A204.1 (cell line): ENCODE data around the gene ZNRF4.
"Not testable (repeated sequence)": the region's sequence is repeated elsewhere in the genome, so short reads cannot be mapped to it uniquely, and the experiment has no call there.

Experiments
- FAIRE-seq: peaks from 2 replicates; lab custom pipeline; 2012; peaks lifted over from hg19 to GRCh38; lab: Jason Lieb, UNC

Gene ZNRF4

GRCh38 chr19:5477451-5478215 lies 22.4 kb downstream of the ZNRF4 start:
- no peak for FAIRE-seq

GRCh38 chr19:5478241-5478924 lies 23.2 kb downstream of the ZNRF4 start:
- no peak for FAIRE-seq

GRCh38 chr19:5478925-5479588 lies 23.8 kb downstream of the ZNRF4 start:
- FAIRE-seq, result no peak

GRCh38 chr19:5479958-5480357 lies 24.7 kb downstream of the ZNRF4 start:
- FAIRE-seq, result no peak

GRCh38 chr19:5480427-5480836 lies 25.2 kb downstream of the ZNRF4 start:
- FAIRE-seq, result no peak

GRCh38 chr19:5481957-5482356 lies 26.7 kb downstream of the ZNRF4 start:
- no peak for FAIRE-seq

GRCh38 chr19:5484398-5485285 lies 29.4 kb downstream of the ZNRF4 start:
- FAIRE-seq, result no peak

GRCh38 chr19:5485286-5485636 lies 30.0 kb downstream of the ZNRF4 start:
- FAIRE-seq, result no peak

- not testable (repeated sequence) for FAIRE-seq
Observed at GRCh38 chr19:5485658-5486057, 30.4 kb downstream of the ZNRF4 start.

GRCh38 chr19:5487222-5487621 lies 32.0 kb downstream of the ZNRF4 start:
- FAIRE-seq, result no peak

- no peak for FAIRE-seq
Observed at GRCh38 chr19:5489551-5489950, 34.3 kb downstream of the ZNRF4 start.

- FAIRE-seq, result no peak
Observed at GRCh38 chr19:5491565-5491964, 36.3 kb downstream of the ZNRF4 start.

- FAIRE-seq, result no peak
Observed at GRCh38 chr19:5492281-5492634, 37.0 kb downstream of the ZNRF4 start.

- FAIRE-seq, result no peak
Observed at GRCh38 chr19:5492635-5493409, 37.6 kb downstream of the ZNRF4 start.

- FAIRE-seq, result no peak
Observed at GRCh38 chr19:5494773-5495172, 39.6 kb downstream of the ZNRF4 start.

GRCh38 chr19:5495792-5496191 lies 40.6 kb downstream of the ZNRF4 start:
- no peak for FAIRE-seq

GRCh38 chr19:5497297-5497696 lies 42.1 kb downstream of the ZNRF4 start:
- FAIRE-seq, result no peak

GRCh38 chr19:5498830-5499550 lies 43.8 kb downstream of the ZNRF4 start:
- FAIRE-seq, result no peak

GRCh38 chr19:5501907-5502306 lies 46.7 kb downstream of the ZNRF4 start:
- no peak for FAIRE-seq

- no peak for FAIRE-seq
Observed at GRCh38 chr19:5503598-5503997, 48.4 kb downstream of the ZNRF4 start.

- no peak for FAIRE-seq
Observed at GRCh38 chr19:5504114-5504513, 48.9 kb downstream of the ZNRF4 start.
